Activated CD8-positive, alpha-beta T cell treated with anti-CD3 and anti-CD28 coated beads, Interleukin-2, amount 10 ng/mL, durations not matched to agents 7 days and 5 days (primary cell): Measurements from ENCODE around the gene CALD1. TPM values are rescaled to one million over a fixed set of nuclear protein-coding genes. Genes with fewer than 3 reads are reported as not detected.
"Not testable (repeated sequence)": the region's sequence is repeated elsewhere in the genome, so short reads cannot be mapped to it uniquely, and the experiment has no call there.

Source experiments
- ATAC-seq: fragments of 150-1000 bp; cut with Tn5 transposase; one replicate; pipeline ENCODE4 v1.10.0; 2021; ENCODE audit warnings: moderate library complexity
- CTCF ChIA-PET: fragments of 350-600 bp; sonication (Branson Sonifier 250); formaldehyde crosslinking; loops from one replicate; lab custom pipeline; 2021; ENCODE audit warnings: antibody characterized with exemption; lab: Charles Lee
- POLR2A ChIA-PET: fragments of 350-600 bp; sonication (Branson Sonifier 250); formaldehyde crosslinking; loops from one replicate; lab custom pipeline; 2021; ENCODE audit warnings: antibody characterized with exemption; lab: Charles Lee
- DNase-seq: peaks from one replicate; pipeline ENCODE4 v3.0.0-alpha.2; 2020
- H3K27ac Mint-ChIP-seq: one replicate; pipeline ENCODE4 v1.8.0; 2021; ENCODE audit warnings: mild to moderate bottlenecking, mixed read lengths
- H3K27me3 Mint-ChIP-seq: one replicate; pipeline ENCODE4 v1.8.0; 2021; ENCODE audit warnings: low read depth, mixed read lengths
- H3K36me3 Mint-ChIP-seq: one replicate; pipeline ENCODE4 v1.8.0; 2021; ENCODE audit warnings: low read depth, mixed read lengths
- H3K4me1 Mint-ChIP-seq: one replicate; pipeline ENCODE4 v1.8.0; 2021; ENCODE audit warnings: low read depth, mixed read lengths
- H3K4me3 Mint-ChIP-seq: one replicate; pipeline ENCODE4 v1.8.0; 2021; ENCODE audit warnings: mild to moderate bottlenecking, mixed read lengths
- H3K9me3 Mint-ChIP-seq: one replicate; pipeline ENCODE4 v1.8.0; 2022; ENCODE audit warnings: mixed read lengths; ENCODE audit not compliant: insufficient read depth
- total RNA-seq, 2 experiments: library from RNA; stranded (reverse); gene quantifications; one replicate each; pipeline ENCODE4 v1.2.3, GENCODE V29; 2021

Gene CALD1
- total RNA-seq, 2 experiments from 2014 or later = 0.55 TPM; not detected in 1

DNA sequence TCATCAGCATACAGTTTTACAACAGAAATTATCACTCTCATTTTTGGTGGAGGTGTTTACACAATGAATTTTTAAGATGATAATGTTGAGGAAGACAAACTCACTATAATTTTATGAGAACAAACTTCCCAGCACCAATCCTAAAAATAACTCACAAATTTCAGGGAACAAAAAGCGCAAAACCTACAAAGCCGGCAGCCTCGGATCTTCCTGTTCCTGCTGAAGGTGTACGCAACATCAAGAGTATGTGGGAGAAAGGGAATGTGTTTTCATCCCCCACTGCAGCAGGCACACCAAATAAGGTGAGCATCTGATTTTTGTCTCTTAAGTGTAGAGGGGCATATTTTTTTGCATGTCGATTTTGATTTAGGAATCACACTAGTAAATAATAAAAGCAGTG is 180.4 kb downstream of the CALD1 start:
- ChIA-PET CTCF (no interaction called here), POLR2A (no interaction called here)
- Mint-ChIP-seq H3K27ac (no peak overlapping the region), H3K36me3 (no peaks in the 10 kb centered on the region), H3K27me3 (peaks cover 4% of the 10 kb centered on the region), H3K4me3 (no peak overlapping the region), H3K9me3 (no peaks in the 10 kb centered on the region), H3K4me1 (no peaks in the 10 kb centered on the region)
- DNase-seq (no peak), ATAC-seq (no peak)

- Mint-ChIP-seq H3K4me3 (no peak overlapping the region), H3K27ac (no peak overlapping the region), H3K27me3 (peaks cover 4% of the 10 kb centered on the region), H3K4me1 (no peaks in the 10 kb centered on the region), H3K9me3 (no peaks in the 10 kb centered on the region), H3K36me3 (no peaks in the 10 kb centered on the region)
- CTCF ChIA-PET = interaction anchor here (2.0 kb wide), 1 partner anchor 24 kb away, joined by 10 read pairs; the partner anchor contains the start of gene AGBL3
- ATAC-seq (no peak), DNase-seq (no peak)
- POLR2A ChIA-PET = no interaction called here
Observed at GRCh38 chr7:134962270-134962780, 182.9 kb downstream of the CALD1 start.

GRCh38 chr7:134963036-134963435 is 183.6 kb downstream of the CALD1 start:
- Mint-ChIP-seq H3K4me1 (no peaks in the 10 kb centered on the region), H3K27me3 (peaks cover 4% of the 10 kb centered on the region), H3K36me3 (no peaks in the 10 kb centered on the region), H3K4me3 (no peak overlapping the region), H3K27ac (no peak overlapping the region), H3K9me3 (no peaks in the 10 kb centered on the region)
- ChIA-PET CTCF (interaction anchor here (2.0 kb wide), 1 partner anchor 23 kb away, joined by 10 read pairs; the partner anchor contains the start of gene AGBL3), POLR2A (no interaction called here)
- ATAC-seq (no peak), DNase-seq (no peak)

- Mint-ChIP-seq H3K9me3 (no peaks in the 10 kb centered on the region), H3K27me3 (peaks cover 5% of the 10 kb centered on the region), H3K4me1 (no peaks in the 10 kb centered on the region), H3K4me3 (no peak overlapping the region), H3K27ac (no peak overlapping the region), H3K36me3 (no peaks in the 10 kb centered on the region)
- DNase-seq (no peak), ATAC-seq (no peak)
- CTCF ChIA-PET = no interaction called here
- POLR2A ChIA-PET = interaction anchor here (0.6 kb wide), 1 partner anchor 22 kb away, joined by 4 read pairs; no protein-coding TSS in a partner anchor
Observed at GRCh38 chr7:134966691-134967090, 187.3 kb downstream of the CALD1 start.

- Mint-ChIP-seq H3K36me3 (no peaks in the 10 kb centered on the region), H3K27ac (no peak overlapping the region), H3K4me3 (no peak overlapping the region), H3K9me3 (no peaks in the 10 kb centered on the region), H3K27me3 (peaks cover 5% of the 10 kb centered on the region), H3K4me1 (no peaks in the 10 kb centered on the region)
- CTCF ChIA-PET = interaction anchor here (1.2 kb wide), 1 partner anchor 18 kb away, joined by 3 read pairs; the partner anchor contains the start of gene AGBL3
- ATAC-seq (no peak), DNase-seq (no peak)
- POLR2A ChIA-PET = no interaction called here
Observed at GRCh38 chr7:134968110-134968509, 188.7 kb downstream of the CALD1 start.

GRCh38 chr7:134981645-134982044 is 202.2 kb downstream of the CALD1 start:
- POLR2A ChIA-PET, H3K36me3 Mint-ChIP-seq, H3K27ac Mint-ChIP-seq, H3K27me3 Mint-ChIP-seq, H3K4me3 Mint-ChIP-seq, DNase-seq, CTCF ChIA-PET, H3K9me3 Mint-ChIP-seq, ATAC-seq: not testable (repeated sequence)
- H3K4me1 Mint-ChIP-seq = peaks cover 10% of the 10 kb centered on the region

GRCh38 chr7:134985894-134986362 is 206.5 kb downstream of the CALD1 start:
- no peaks in the 10 kb centered on the region for H3K9me3 Mint-ChIP-seq
- peak; percentile 65 for ATAC-seq
- peaks cover 15% of the 10 kb centered on the region for H3K36me3 Mint-ChIP-seq
- H3K4me1 Mint-ChIP-seq = peaks cover 29% of the 10 kb centered on the region
- H3K27ac Mint-ChIP-seq = peak overlapping the region; percentile 92
- ChIA-PET CTCF (interaction anchor here (0.5 to 5.3 kb wide), 36 partner anchors 9 to 553 kb away, joined by 3 to 66 read pairs (median 5); partner anchors contain the start of genes CYREN and TMEM140), POLR2A (interaction anchor here (0.7 to 3.6 kb wide), 4 partner anchors 11 to 275 kb away, joined by 4 to 30 read pairs (median 21); partner anchors contain the start of genes CYREN and TMEM140)
- no peaks in the 10 kb centered on the region for H3K27me3 Mint-ChIP-seq
- H3K4me3 Mint-ChIP-seq = peak overlapping the region; percentile 89
- no peak for DNase-seq

DNA sequence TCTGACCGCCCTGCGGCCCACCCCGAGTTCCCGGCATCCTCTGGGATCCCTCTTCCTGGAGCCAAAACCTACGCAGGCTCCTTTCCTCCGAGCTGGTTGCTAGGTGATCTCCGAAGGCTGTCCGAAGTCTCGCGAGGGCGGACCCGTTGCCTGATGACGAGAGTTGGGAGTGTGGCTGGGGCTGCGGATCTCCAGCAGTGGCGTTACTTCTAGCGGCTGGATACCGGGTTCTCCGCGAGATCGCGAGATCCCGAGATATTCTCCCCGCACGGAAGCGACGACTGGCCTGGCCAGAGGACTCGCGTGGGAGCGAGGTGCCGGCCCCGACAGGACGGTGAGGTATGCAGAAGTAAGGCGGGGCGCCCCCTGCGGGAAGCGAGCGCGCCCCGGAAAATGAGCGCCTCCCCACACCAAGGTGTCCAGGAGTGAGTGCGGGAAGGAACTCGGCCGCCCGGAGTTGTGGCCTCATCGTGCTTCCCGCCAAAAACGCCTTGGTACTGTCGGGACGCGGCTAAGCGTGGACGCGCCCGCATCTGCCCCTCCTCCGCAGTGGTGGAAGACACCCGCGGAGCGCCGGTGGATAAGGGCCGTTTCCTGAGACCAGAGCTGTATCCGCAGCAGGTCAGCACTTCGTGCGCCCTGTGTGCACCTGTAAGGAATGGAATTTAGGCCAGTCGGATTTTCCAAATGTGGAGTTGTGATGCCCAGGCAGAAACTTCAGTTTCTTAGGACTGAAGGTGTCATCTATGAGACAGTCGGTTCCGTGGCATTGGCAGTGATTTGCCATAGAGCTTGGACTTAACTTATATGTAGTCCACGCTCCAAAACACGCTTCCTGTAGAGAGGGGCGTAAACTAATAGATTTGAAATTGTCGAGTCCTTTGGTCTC is 207.2 kb downstream of the CALD1 start, which contains the start of gene AGBL3:
Gene AGBL3 (plus strand): TSS at position 146 of the 889 bp plus-strand sequence. CDS start 1,426 bp downstream, outside the sequence.
- H3K27me3 Mint-ChIP-seq = no peaks in the 10 kb centered on the region
- no peaks in the 10 kb centered on the region for H3K9me3 Mint-ChIP-seq
- H3K27ac Mint-ChIP-seq = peak within 1 kb of the TSS; percentile 92
- DNase-seq (peak; percentile 94), ATAC-seq (peak; percentile 95)
- H3K36me3 Mint-ChIP-seq = peaks cover 21% of the 10 kb centered on the region
- POLR2A ChIA-PET = interaction anchor here (0.7 to 3.6 kb wide), 6 partner anchors 10 to 276 kb away, joined by 3 to 30 read pairs (median 10); partner anchors contain the start of genes CYREN, TMEM140 and WDR91
- CTCF ChIA-PET = interaction anchor here (0.5 to 5.3 kb wide), 46 partner anchors 9 to 554 kb away, joined by 3 to 66 read pairs (median 4); partner anchors contain the start of genes BPGM, CYREN, TMEM140 and WDR91
- H3K4me3 Mint-ChIP-seq = peak within 1 kb of the TSS; percentile 89
- peaks cover 35% of the 10 kb centered on the region for H3K4me1 Mint-ChIP-seq

- Mint-ChIP-seq H3K27me3 (no peaks in the 10 kb centered on the region), H3K27ac (no peak overlapping the region), H3K4me1 (peaks cover 47% of the 10 kb centered on the region), H3K36me3 (peaks cover 22% of the 10 kb centered on the region), H3K9me3 (no peaks in the 10 kb centered on the region), H3K4me3 (no peak overlapping the region)
- POLR2A ChIA-PET = interaction anchor here (0.6 to 3.6 kb wide), 5 partner anchors 8 to 182 kb away, joined by 3 to 30 read pairs (median 4); partner anchors contain the start of genes CYREN and TMEM140
- DNase-seq (no peak), ATAC-seq (no peak)
- CTCF ChIA-PET = interaction anchor here (1.6 to 5.3 kb wide), 6 partner anchors 8 to 298 kb away, joined by 3 to 66 read pairs (median 26); partner anchors contain the start of genes CYREN and TMEM140
Observed at GRCh38 chr7:134988161-134988560, 208.7 kb downstream of the CALD1 start.

GRCh38 chr7:134991469-134992339 is 212.3 kb downstream of the CALD1 start:
- POLR2A ChIA-PET = interaction anchor here (1.8 to 5.5 kb wide), 2 partner anchors 156 kb away, joined by 6 to 49 read pairs; partner anchors contain the start of gene TMEM140
- Mint-ChIP-seq H3K9me3 (no peaks in the 10 kb centered on the region), H3K27me3 (no peaks in the 10 kb centered on the region), H3K4me1 (peaks cover 67% of the 10 kb centered on the region), H3K27ac (no peak overlapping the region), H3K4me3 (no peak overlapping the region), H3K36me3 (peaks cover 44% of the 10 kb centered on the region)
- CTCF ChIA-PET = interaction anchor here (0.7 to 2.1 kb wide), 3 partner anchors 156 to 179 kb away, joined by 3 to 10 read pairs (median 6); partner anchors contain the start of gene TMEM140
- DNase-seq = no peak
- ATAC-seq = no peak
